Measurements from ENCODE around the gene PTH2R. TPM values are rescaled to one million over a fixed set of nuclear protein-coding genes. Genes with fewer than 3 reads are reported as not detected.

PTH2R gene
- total RNA-seq, 2 experiments from 2014 or later: not detected

DNA sequence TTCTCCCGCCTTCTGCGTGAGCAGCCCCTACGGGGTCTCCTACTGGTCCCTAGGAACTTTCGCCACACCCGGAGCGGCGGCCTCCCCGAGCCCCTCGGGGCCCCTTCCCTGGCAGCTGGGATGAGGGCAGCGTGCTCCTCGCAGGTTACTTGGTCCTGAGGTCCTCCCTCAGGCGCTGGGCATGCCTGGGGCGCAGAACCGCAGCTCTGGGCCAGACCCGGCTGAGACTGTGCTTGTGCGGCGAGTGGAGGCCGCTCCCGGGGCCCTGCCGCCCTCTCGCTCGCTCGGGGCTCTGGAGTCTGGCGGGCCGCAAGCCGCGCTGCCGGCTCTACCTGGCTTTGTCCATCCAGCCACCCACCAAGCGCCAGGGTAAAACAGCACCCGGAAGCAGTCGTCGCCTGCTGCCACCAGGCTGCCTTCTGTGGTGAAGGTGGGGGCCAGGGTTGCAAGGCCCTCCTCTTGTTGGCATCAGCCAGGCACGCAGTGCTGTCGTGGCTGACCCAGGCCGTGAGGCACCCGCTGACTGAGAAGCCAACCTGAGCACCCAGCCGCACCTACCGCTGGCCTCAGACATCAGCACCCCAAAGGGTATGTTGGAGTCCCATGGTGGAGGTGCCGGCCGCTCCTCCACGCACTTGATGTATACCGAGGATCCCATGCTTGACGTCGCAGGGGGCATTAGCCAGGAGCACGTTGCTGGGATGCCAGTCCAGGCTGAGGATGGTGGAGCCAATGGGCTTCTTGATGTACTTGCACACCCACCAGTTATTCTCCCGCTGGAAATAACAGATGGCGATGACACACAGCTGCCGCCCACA, 46.1 kb upstream of the PTH2R start:
- no peak for ATAC-seq
- no peak for DNase-seq
- peaks cover 9% of the 10 kb centered on the region for H3K36me3 Mint-ChIP-seq (ENCODE audit: low read depth)
- intact Hi-C loops (cut with micrococcal nuclease): no loop called here
- H3K4me3 Mint-ChIP-seq: no peak overlapping the region
- CTCF ChIA-PET: no interaction called here
- no peak overlapping the region for H3K27ac Mint-ChIP-seq
- TF ChIP-seq, protein P1, sequence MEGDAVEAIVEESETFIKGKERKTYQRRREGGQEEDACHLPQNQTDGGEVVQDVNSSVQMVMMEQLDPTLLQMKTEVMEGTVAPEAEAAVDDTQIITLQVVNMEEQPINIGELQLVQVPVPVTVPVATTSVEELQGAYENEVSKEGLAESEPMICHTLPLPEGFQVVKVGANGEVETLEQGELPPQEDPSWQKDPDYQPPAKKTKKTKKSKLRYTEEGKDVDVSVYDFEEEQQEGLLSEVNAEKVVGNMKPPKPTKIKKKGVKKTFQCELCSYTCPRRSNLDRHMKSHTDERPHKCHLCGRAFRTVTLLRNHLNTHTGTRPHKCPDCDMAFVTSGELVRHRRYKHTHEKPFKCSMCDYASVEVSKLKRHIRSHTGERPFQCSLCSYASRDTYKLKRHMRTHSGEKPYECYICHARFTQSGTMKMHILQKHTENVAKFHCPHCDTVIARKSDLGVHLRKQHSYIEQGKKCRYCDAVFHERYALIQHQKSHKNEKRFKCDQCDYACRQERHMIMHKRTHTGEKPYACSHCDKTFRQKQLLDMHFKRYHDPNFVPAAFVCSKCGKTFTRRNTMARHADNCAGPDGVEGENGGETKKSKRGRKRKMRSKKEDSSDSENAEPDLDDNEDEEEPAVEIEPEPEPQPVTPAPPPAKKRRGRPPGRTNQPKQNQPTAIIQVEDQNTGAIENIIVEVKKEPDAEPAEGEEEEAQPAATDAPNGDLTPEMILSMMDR (IDR thresholded peaks at IDR 0.05): no peak
- POLR2A ChIA-PET: no interaction called here
- no peaks in the 10 kb centered on the region for H3K27me3 Mint-ChIP-seq
- peaks cover 4% of the 10 kb centered on the region for H3K9me3 Mint-ChIP-seq
- H3K4me1 Mint-ChIP-seq (ENCODE audit: low read depth): peaks cover 4% of the 10 kb centered on the region

DNA sequence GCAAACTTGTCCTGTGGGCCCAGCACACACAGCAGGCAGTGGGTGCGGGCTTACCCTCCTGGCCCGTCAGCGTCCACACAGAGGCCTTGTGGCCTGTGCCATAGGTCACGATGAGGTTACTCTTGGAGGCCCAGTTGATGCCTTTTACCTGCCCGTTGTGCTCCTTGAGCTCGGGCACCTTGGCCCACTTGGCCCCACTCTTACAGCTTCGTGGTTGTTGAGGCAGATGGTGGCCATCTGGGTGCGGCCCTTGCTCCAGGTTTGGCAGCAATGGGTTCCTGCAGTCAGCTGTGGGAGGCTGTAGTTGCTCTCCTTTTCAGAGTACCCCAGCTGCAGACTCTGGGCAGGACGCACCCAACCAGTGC, 45.5 kb upstream of the PTH2R start:
- TF ChIP-seq, protein P1 (IDR thresholded peaks at IDR 0.05): no peak
- no peak for ATAC-seq
- Mint-ChIP-seq H3K27ac (no peak overlapping the region), H3K27me3 (no peaks in the 10 kb centered on the region), H3K4me1 (ENCODE audit: low read depth) (peaks cover 4% of the 10 kb centered on the region), H3K9me3 (peaks cover 4% of the 10 kb centered on the region), H3K4me3 (no peak overlapping the region), H3K36me3 (ENCODE audit: low read depth) (peaks cover 9% of the 10 kb centered on the region)
- intact Hi-C loops (cut with micrococcal nuclease): no loop called here
- DNase-seq: no peak
- ChIA-PET POLR2A (no interaction called here), CTCF (interaction anchor here (0.7 kb wide), 1 partner anchor 567 kb away, joined by 3 read pairs; no protein-coding TSS in a partner anchor)

DNA sequence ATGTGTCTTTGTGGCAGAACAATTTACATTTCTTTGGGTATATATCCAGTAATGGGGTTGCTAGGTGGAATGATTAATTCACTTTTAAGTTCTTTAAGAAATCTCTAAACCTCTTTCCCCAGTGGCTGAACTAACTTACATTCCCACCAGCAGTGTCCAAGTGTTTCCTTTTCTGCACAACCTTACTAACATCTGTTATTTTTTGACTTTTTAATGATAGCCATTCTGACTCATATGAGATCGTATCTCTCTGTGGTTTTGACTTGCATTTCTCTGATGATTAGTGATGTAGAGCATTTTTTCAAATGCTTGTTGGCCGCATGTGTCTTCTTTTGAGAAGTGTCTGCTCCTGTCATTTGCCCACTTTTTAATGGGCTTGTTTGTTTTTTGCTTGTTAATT, 43.1 kb upstream of the PTH2R start:
- Mint-ChIP-seq H3K4me1 (ENCODE audit: low read depth) (peaks cover 4% of the 10 kb centered on the region), H3K9me3 (peaks cover 4% of the 10 kb centered on the region), H3K4me3 (no peak overlapping the region), H3K27ac (no peak overlapping the region), H3K36me3 (ENCODE audit: low read depth) (peaks cover 8% of the 10 kb centered on the region), H3K27me3 (no peaks in the 10 kb centered on the region)
- DNase-seq (no peak), ATAC-seq (peak; percentile 39)
- TF ChIP-seq, protein P1 (IDR thresholded peaks at IDR 0.05): no peak
- intact Hi-C loops (cut with micrococcal nuclease): no loop called here
- CTCF ChIA-PET: no interaction called here
- POLR2A ChIA-PET: no interaction called here

DNA sequence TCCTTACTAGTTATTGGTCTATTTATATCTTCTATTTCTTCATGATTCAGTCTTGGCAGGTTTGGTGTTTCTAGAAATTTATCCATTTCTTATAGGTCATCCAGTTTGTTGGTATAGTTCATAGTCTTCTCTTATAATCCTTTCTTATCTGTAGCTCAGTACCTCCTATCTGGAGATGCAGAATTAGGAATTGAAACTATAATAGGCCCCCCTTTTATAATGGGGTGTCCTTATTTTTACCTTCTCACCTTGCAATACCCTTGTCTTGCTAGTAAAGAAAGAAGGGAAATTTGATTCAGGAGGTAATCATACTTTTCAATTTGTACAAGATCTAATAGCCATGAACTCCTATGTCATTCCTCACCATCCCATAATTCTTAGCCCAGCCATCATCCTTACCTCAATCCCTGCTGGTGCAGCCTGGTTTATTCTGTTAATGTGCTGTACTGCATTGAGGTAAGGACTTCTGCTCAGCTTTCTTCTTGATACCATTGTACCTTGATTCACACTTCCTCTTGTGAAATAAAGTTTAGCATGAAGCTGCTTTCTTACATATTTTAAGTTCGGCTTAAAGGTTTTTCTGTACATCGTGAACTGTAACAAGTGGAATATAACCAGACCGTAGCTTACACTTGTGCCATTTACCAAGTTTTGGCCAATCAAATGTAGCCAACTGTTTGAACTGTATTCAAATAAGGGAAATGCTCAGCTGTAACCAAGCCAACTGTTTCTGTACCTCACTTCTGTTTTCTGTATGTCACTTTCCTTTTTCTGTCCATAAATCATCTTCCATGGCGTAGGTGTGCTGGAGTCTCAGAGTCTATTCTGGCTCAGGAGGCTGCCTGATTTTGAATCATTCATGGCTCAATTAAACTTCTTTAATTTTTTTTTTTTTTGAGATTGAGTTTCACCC, 40.1 kb upstream of the PTH2R start:
- Mint-ChIP-seq H3K27ac (no peak overlapping the region), H3K27me3 (peaks cover 4% of the 10 kb centered on the region), H3K36me3 (ENCODE audit: low read depth) (no peaks in the 10 kb centered on the region), H3K9me3 (peaks cover 4% of the 10 kb centered on the region), H3K4me1 (ENCODE audit: low read depth) (peaks cover 4% of the 10 kb centered on the region), H3K4me3 (no peak overlapping the region)
- POLR2A ChIA-PET: no interaction called here
- DNase-seq (no peak), ATAC-seq (no peak)
- CTCF ChIA-PET: interaction anchor here (0.5 to 1.3 kb wide), 3 partner anchors 9 to 44 kb away, joined by 3 read pairs; no protein-coding TSS in a partner anchor
- intact Hi-C loops (cut with micrococcal nuclease): no loop called here
- TF ChIP-seq, protein P1 (IDR thresholded peaks at IDR 0.05): no peak

DNA sequence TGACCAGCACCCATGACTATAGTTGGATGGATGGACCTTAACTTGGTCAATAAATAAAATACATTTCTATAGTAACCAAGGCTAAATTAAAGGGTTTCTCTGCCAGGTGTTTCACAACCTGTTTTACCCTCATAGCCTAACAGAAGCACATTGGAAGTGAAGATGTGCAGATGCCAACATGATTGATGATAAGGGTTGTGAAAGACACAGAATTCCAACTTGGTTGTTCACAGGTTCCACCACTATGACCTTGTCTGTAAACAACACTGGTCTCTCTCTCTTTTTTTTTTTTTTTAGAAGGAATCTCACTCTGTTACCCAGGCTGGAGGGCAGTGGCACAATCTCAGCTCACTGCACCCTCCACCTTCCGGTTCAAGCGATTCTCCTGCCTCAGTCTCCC, 37.5 kb upstream of the PTH2R start:
- TF ChIP-seq, protein P1 (IDR thresholded peaks at IDR 0.05): no peak
- CTCF ChIA-PET: no interaction called here
- DNase-seq (no peak), ATAC-seq (no peak)
- H3K27ac Mint-ChIP-seq: no peak overlapping the region
- H3K4me1 Mint-ChIP-seq (ENCODE audit: low read depth): no peaks in the 10 kb centered on the region
- POLR2A ChIA-PET: no interaction called here
- H3K36me3 Mint-ChIP-seq (ENCODE audit: low read depth): no peaks in the 10 kb centered on the region
- intact Hi-C loops (cut with micrococcal nuclease): no loop called here
- H3K27me3 Mint-ChIP-seq: peaks cover 4% of the 10 kb centered on the region
- no peak overlapping the region for H3K4me3 Mint-ChIP-seq
- H3K9me3 Mint-ChIP-seq: peaks cover 4% of the 10 kb centered on the region

Data from activated CD8-positive, alpha-beta T cell treated with anti-CD3 and anti-CD28 coated beads for 36 hours (primary cell).